Motor neuron (in vitro differentiated cells): ENCODE results near the gene BSX. TPM values are rescaled to one million over a fixed set of nuclear protein-coding genes. Genes with fewer than 3 reads are reported as not detected.

ENCODE experiments used
- ATAC-seq, 8 experiments: fragments of 200-7000 bp; cut with Tn5 transposase; replicated peaks in 6 of 8; 2 replicates each; pipeline ENCODE4 v1.8.0; 2021; ENCODE audit warnings: mild to moderate bottlenecking in 8 of 8, moderate library complexity in 8 of 8
- H3K27ac ChIP-seq, 2 donors: fragments of 250-450 bp; sonication (Bioruptor Pico); 2 replicates each; pipeline ENCODE4 v1.9.0; 2021; ENCODE audit warnings: antibody characterized with exemption in 2 of 2, mild to moderate bottlenecking in 2 of 2, moderate library complexity in 1 of 2
- H3K4me1 ChIP-seq, 2 donors: fragments of 250-450 bp; sonication (Bioruptor Pico); replicated peaks in 1 of 2; 2 replicates each; pipeline ENCODE4 v1.6.1; 2021; ENCODE audit warnings: antibody characterized with exemption in 2 of 2, mild to moderate bottlenecking in 2 of 2, moderate library complexity in 1 of 2
- H3K4me3 ChIP-seq, 5 donors: fragments of 250-450 bp; sonication (Bioruptor Pico); 2 replicates each; pipeline ENCODE4 v1.9.0; 2021; ENCODE audit warnings: antibody characterized with exemption in 5 of 5, mild to moderate bottlenecking in 5 of 5, moderate library complexity in 4 of 5
- WGBS, 10 experiments: fragments of 450-650 bp; shearing (Covaris generic); methylation state at CpG; one replicate each; pipeline ENCODE4 v1.0.0; 2022; 5-methylcytosine and 5-hydroxymethylcytosine counted together
- in situ Hi-C, 9 experiments: fragments of 400-800 bp; cut with MboI; loops; one replicate each; pipeline ENCODE4 v1.15.0; 2021; ENCODE audit warnings: low sequenced_read_pairs in 9 of 9, low pct_unique_long_range_greater_than_20kb in 2 of 9; ENCODE audit not compliant: unreplicated experiment in 9 of 9
- total RNA-seq, 8 experiments: library from RNA; unstranded; fragments of 300-600 nt; gene quantifications; 2 replicates each; pipeline versions ENCODE4 v1.2.3 to v1.2.4, GENCODE V29; 2022

Gene BSX
- total RNA-seq, 8 experiments from 2014 or later, result not detected

DNA sequence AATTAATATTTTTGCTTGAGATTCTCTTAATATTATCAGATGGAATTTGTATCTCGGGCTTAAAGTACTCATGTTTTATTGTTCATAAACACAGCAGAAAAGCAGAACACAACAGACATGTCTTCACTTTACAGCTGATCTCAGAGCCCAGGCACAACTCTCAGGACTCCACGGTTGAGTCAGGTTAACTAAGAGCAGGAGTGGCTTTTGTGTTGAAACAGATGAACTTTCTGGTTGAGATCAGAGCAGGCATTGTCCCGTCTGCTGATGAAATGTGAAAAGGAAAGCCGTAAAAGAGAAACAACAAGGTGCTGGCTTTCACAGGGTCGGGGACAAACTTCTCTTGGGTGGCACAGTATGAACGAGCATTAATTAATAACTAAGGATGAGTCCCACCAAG is 50.1 kb downstream of the BSX start:
- no peak overlapping the region for H3K27ac ChIP-seq
- 16 to 88% (median 61%) methylated on average over 1 to 6 of the region's 6 CpGs; no CpG with 5 or more reads in 2 of the 10 experiments for WGBS, 10 experiments
- in situ Hi-C loops, result no loop called here
- no peaks in the 10 kb centered on the region for H3K4me1 ChIP-seq
- H3K4me3 ChIP-seq, result no peak overlapping the region
- no peak for ATAC-seq

Other genes starting within 250 kb of the BSX start
- under 1 TPM in 4 of 8 experiments, not detected in 4; 0.11 to 0.19 (median 0.14) TPM for gene CRTAM, start 143.3 kb downstream of the BSX start, total RNA-seq
- gene JHY, start 99.1 kb downstream of the BSX start, total RNA-seq, result 10 to 100 TPM in 1 of 8 experiments, 1 to 10 TPM in 5, under 1 TPM in 2; 0.36 to 16.7 (median 1.9) TPM
- gene HSPA8, start 80.3 kb upstream of the BSX start, total RNA-seq, result 1,000 to 10,000 TPM; 1,065 to 2,111 (median 1,258) TPM
- gene CLMP, start 213.4 kb upstream of the BSX start, total RNA-seq, result 10 to 100 TPM in 5 of 8 experiments, 1 to 10 TPM in 3; 2.1 to 21.4 (median 14.1) TPM